Spleen (tissue), 11 donors: ENCODE results near the gene IGSF9. TPM values are rescaled to one million over a fixed set of nuclear protein-coding genes. Genes with fewer than 3 reads are reported as not detected.

ENCODE experiments used
- DNase-seq: peaks from one replicate; pipeline ENCODE4 v3.0.0-alpha.2; 2020
- H3K27ac ChIP-seq, 8 donors: fragments of 200-600 bp; sonication (generic) in 7 of 8; 1 replicate in 4 of 8; 2 replicates in 4 of 8; pipeline versions ENCODE4 v1.5.0 to v1.8.0; 2016 to 2021; ENCODE audit warnings: inconsistent platforms in 4 of 8, mild to moderate bottlenecking in 4 of 8, moderate library complexity in 1 of 8
- H3K27me3 ChIP-seq, 7 donors: fragments of 200-600 bp; sonication (generic) in 6 of 7; replicated peaks in 1 of 7; 1 replicate in 4 of 7; 2 replicates in 3 of 7; pipeline versions ENCODE4 v1.5.0 to v1.8.0; 2016 to 2021; ENCODE audit warnings: inconsistent platforms in 3 of 7, mild to moderate bottlenecking in 1 of 7
- H3K36me3 ChIP-seq, 6 donors: fragments of 200-600 bp; sonication (generic) in 5 of 6; 1 replicate in 4 of 6; 2 replicates in 2 of 6; pipeline versions ENCODE4 v1.5.0 to v1.8.0; 2016 to 2021; ENCODE audit warnings: inconsistent platforms in 2 of 6
- H3K4me1 ChIP-seq, 6 donors: fragments of 200-600 bp; sonication (generic) in 5 of 6; 1 replicate in 3 of 6; 2 replicates in 3 of 6; pipeline versions ENCODE4 v1.5.0 to v1.8.0; 2016 to 2021; ENCODE audit warnings: inconsistent platforms in 3 of 6
- H3K4me3 ChIP-seq, 8 donors: fragments of 200-600 bp; sonication (generic) in 7 of 8; 1 replicate in 4 of 8; 2 replicates in 4 of 8; pipeline versions ENCODE4 v1.5.0 to v1.8.0; 2016 to 2021; ENCODE audit warnings: inconsistent platforms in 4 of 8, mild to moderate bottlenecking in 4 of 8, moderate library complexity in 2 of 8
- H3K9me3 ChIP-seq, 8 donors: fragments of 200-600 bp; sonication (generic) in 7 of 8; 1 replicate in 4 of 8; 2 replicates in 4 of 8; pipeline versions ENCODE4 v1.5.0 to v1.8.0; 2016 to 2021; ENCODE audit warnings: inconsistent platforms in 4 of 8
- CTCF ChIP-seq, 11 experiments: fragments of 200-600 bp in 7 of 11; fragments of 450-650 bp in 4 of 11; sonication (generic) in 4 of 11; IDR thresholded peaks in 8 of 11; conservative IDR thresholded peaks in 3 of 11; 1 replicate in 7 of 11; 2 replicates in 4 of 11; pipeline versions ENCODE4 v1.4.0 to v1.8.0; 2016 to 2021; ENCODE audit warnings: antibody characterized with exemption in 11 of 11, inconsistent platforms in 4 of 11, mild to moderate bottlenecking in 1 of 11
- POLR2A ChIP-seq, 3 donors: fragments of 450-650 bp; IDR thresholded peaks; one replicate each; pipeline ENCODE4 v1.5.1; 2017; ENCODE audit warnings: antibody characterized with exemption in 3 of 3, mild to moderate bottlenecking in 1 of 3
- POLR2AphosphoS5 ChIP-seq, 3 donors: sonication (generic); formaldehyde crosslinking; IDR thresholded peaks; one replicate each; pipeline ENCODE4 v1.5.1; 2017; ENCODE audit warnings: antibody characterized with exemption in 3 of 3
- WGBS, 5 donors: extraction: QIAGEN DNeasy Blood & Tissue Kit in 3 of 5; methylation state at CpG; one replicate each; pipeline versions ENCODE4 v1.1.5 to v1.1.7; 2013 to 2018; 5-methylcytosine and 5-hydroxymethylcytosine counted together
- intact Hi-C: fragments of 100-400 bp; cut with DNase I; formaldehyde crosslinking; loops from one replicate; pipeline ENCODE4 v1.15.0; 2023; ENCODE audit warnings: low total_unique reads
- polyA plus RNA-seq, 3 donors: library from polyadenylated mRNA; stranded (reverse); fragments of 200-250 nt; gene quantifications; one replicate each; pipeline ENCODE4 v1.2.1, GENCODE V29; 2013
- total RNA-seq, 7 donors: library from RNA; depleted of rRNA in 3 of 7; stranded (reverse); fragments of >200 nt in 3 of 7; fragmentation: NEBNext Ultra II Directional in 4 of 7; extraction: Animal tissue kit (Norgen Biotek cat#: 25700) in 4 of 7; gene quantifications; one replicate each; pipeline versions ENCODE4 v1.1.0 to v1.2.1, GENCODE V29; 2016 to 2021
- donor health status: healthy with polysubstance abuse.
- donor health status: DM: no; HTN: no; CAD: no; lungs with moderate emphysema.
- donor health status: DM: no; HTN: no; CAD: no.
- donor health status: Bipolar disorder and iron deficiency.
- donor health status: healthy.
- donor health status: DM: no; HTN: no; CAD: no.
- donor health status: DM: yes; HTN: yes; CAD: no.

The IGSF9 gene
- total and polyA plus RNA-seq, 10 donors: 0.12 to 2.1 (median 0.95) TPM

GRCh38 chr1:159913451-159914192 lies 31.8 kb downstream of the IGSF9 start:
- Histone ChIP-seq H3K36me3 (peaks cover 0 to 41% (median 20%) of the 10 kb centered on the region in 6 donors), H3K9me3 (no peaks in the 10 kb centered on the region), H3K27me3 (no peaks in the 10 kb centered on the region), H3K4me1 (peaks cover 23 to 90% (median 54%) of the 10 kb centered on the region in 6 donors), H3K27ac (peak overlapping the region in 3 of 8 donors; percentile 17 to 88 (median 29)), H3K4me3 (no peak overlapping the region)
- DNase-seq: peak; percentile 61
- WGBS, 5 donors: 76 to 85% (median 83%) methylated on average over 5 of the region's 5 CpGs
- TF ChIP-seq POLR2AphosphoS5 (IDR thresholded peaks at IDR 0.05) (no peak), POLR2A (IDR thresholded peaks at IDR 0.05) (no peak), CTCF (IDR thresholded peaks at IDR 0.05 in 8 of 11, conservative IDR thresholded peaks at IDR 0.05 in 3 of 11) (no peak)
- intact Hi-C loops: no loop called here

DNA sequence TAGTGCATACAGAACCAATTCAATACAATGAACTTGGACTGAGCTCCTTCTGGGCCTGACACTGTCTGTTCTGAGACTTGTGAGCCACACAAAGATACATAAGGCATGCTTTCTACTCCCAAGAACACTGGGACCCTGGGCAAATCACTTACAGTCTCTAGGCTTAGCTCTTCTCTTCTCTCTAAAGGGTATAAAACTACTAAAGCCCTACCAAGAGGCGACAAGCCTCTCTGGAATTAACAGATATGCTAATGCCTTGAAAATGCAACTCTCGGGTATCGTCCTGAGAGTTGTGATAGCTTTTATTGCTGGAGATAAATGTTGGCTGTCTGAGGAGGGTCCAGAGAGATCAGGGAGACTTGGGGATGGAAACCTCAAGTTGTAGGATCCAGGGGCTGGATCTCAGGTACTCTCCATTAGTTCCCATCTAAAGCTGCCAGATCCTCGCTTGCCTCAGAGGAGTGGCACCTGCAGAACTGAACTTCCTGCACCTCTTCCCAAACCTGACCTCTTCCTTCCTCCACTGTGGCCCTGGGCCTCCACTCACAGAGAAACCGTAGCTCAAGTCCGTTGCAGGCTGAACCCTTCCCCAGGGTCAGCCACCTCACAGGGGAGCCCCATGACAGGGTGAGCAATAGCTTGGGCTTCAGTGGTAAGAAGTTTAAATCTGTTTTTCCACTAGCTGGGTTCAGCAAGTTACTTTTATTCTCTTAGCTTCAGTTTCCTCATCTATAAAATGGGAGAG lies 33.9 kb downstream of the IGSF9 start:
- peak; percentile 71 for DNase-seq
- H3K9me3 ChIP-seq: no peaks in the 10 kb centered on the region
- WGBS, 5 donors: 34 to 44% (median 36%) methylated on average over 6 of the region's 6 CpGs
- peaks cover 0 to 20% (median 2%) of the 10 kb centered on the region in 6 donors for H3K36me3 ChIP-seq
- intact Hi-C loops: no loop called here
- peak overlapping the region; percentile 68 to 90 (median 82) for H3K27ac ChIP-seq
- H3K27me3 ChIP-seq: no peaks in the 10 kb centered on the region
- TF ChIP-seq POLR2AphosphoS5 (IDR thresholded peaks at IDR 0.05) (peak in 1 of 3 donors; percentile 35), CTCF (IDR thresholded peaks at IDR 0.05 in 8 of 11, conservative IDR thresholded peaks at IDR 0.05 in 3 of 11) (no peak), POLR2A (IDR thresholded peaks at IDR 0.05) (no peak)
- peaks cover 23 to 69% (median 44%) of the 10 kb centered on the region in 6 donors for H3K4me1 ChIP-seq
- H3K4me3 ChIP-seq: peak overlapping the region in 1 of 8 donors; percentile 48

- DNase-seq: no peak
- WGBS, 5 donors: 86 to 93% (median 91%) methylated on average over 9 of the region's 9 CpGs
- peaks cover 0 to 7% (median 0%) of the 10 kb centered on the region in 8 donors for H3K9me3 ChIP-seq
- H3K36me3 ChIP-seq: no peaks in the 10 kb centered on the region
- intact Hi-C loops: no loop called here
- H3K27ac ChIP-seq: peak overlapping the region in 1 of 8 donors; percentile 88
- no peak overlapping the region for H3K4me3 ChIP-seq
- H3K27me3 ChIP-seq: no peaks in the 10 kb centered on the region
- no peak for TF ChIP-seq POLR2A (IDR thresholded peaks at IDR 0.05)
- TF ChIP-seq POLR2AphosphoS5 (IDR thresholded peaks at IDR 0.05): no peak
- TF ChIP-seq CTCF (IDR thresholded peaks at IDR 0.05 in 8 of 11, conservative IDR thresholded peaks at IDR 0.05 in 3 of 11): no peak
- H3K4me1 ChIP-seq: peaks cover 23 to 42% (median 36%) of the 10 kb centered on the region in 6 donors
These were observed 37.1 kb downstream of the IGSF9 start for GRCh38 chr1:159908031-159908940.
